SK-N-SH treated with all-trans-retinoic acid at 6 μM for 48 hours (cell line): Measurements from ENCODE around the gene LRRN1.

Source experiments
- ATAC-seq: fragments of 200-7000 bp; cut with Tn5 transposase; 3 replicates; pipeline ENCODE4 v1.9.1; 2020; ENCODE audit warnings: mild to moderate bottlenecking, moderate library complexity
- ARNTL ChIP-seq: fragments of 450-650 bp; formaldehyde crosslinking; IDR thresholded peaks from 2 replicates; pipeline ENCODE4 v1.5.0; 2020; ENCODE audit warnings: low read depth, mild to moderate bottlenecking, moderate library complexity, borderline replicate concordance
- BACH2 ChIP-seq: fragments of 250-450 bp; sonication (Bioruptor Pico); IDR thresholded peaks from 2 replicates; pipeline ENCODE4 v1.9.0; 2021; ENCODE audit warnings: mild to moderate bottlenecking, borderline replicate concordance
- CSDC2 ChIP-seq: fragments of 250-450 bp; sonication (Bioruptor Pico); IDR thresholded peaks from 2 replicates; pipeline ENCODE4 v1.5.0; 2020; ENCODE audit warnings: mild to moderate bottlenecking, moderate library complexity
- ESRRG ChIP-seq: fragments of 250-450 bp; sonication (Bioruptor Pico); IDR thresholded peaks from 2 replicates; pipeline ENCODE4 v1.6.1; 2021; ENCODE audit warnings: mild to moderate bottlenecking
- GLIS3 ChIP-seq: fragments of 250-450 bp; sonication (Bioruptor Pico); IDR thresholded peaks from 2 replicates; pipeline ENCODE4 v1.5.0; 2020; ENCODE audit warnings: mild to moderate bottlenecking, moderate library complexity
- ISL1 ChIP-seq: fragments of 250-450 bp; sonication (Bioruptor Pico); IDR thresholded peaks from 2 replicates; pipeline ENCODE4 v2.1.2; 2022; ENCODE audit warnings: mild to moderate bottlenecking, moderate library complexity
- OSR1 ChIP-seq: fragments of 250-450 bp; sonication (Bioruptor Pico); IDR thresholded peaks from 2 replicates; pipeline ENCODE4 v1.8.0; 2022; ENCODE audit warnings: moderate library complexity, mild to moderate bottlenecking, inconsistent platforms
- PPARA ChIP-seq: fragments of 250-450 bp; sonication (Bioruptor Pico); IDR thresholded peaks from 2 replicates; pipeline ENCODE4 v1.5.0; 2020; ENCODE audit warnings: mild to moderate bottlenecking, borderline replicate concordance
- RARB ChIP-seq: fragments of 250-450 bp; sonication (Bioruptor Pico); IDR thresholded peaks from 2 replicates; pipeline ENCODE4 v1.8.0; 2021; ENCODE audit warnings: mild to moderate bottlenecking, moderate library complexity
- TCF4 ChIP-seq: fragments of 250-450 bp; sonication (Bioruptor Pico); IDR thresholded peaks from 2 replicates; pipeline ENCODE4 v1.8.0; 2021; ENCODE audit warnings: mild to moderate bottlenecking, moderate library complexity, borderline replicate concordance
- TOX ChIP-seq: fragments of 250-450 bp; sonication (Bioruptor Pico); IDR thresholded peaks from 2 replicates; pipeline ENCODE4 v1.8.0; 2021; ENCODE audit warnings: mild to moderate bottlenecking, moderate library complexity, borderline replicate concordance
- ZC3H10 ChIP-seq: fragments of 250-450 bp; sonication (Bioruptor Pico); IDR thresholded peaks from 2 replicates; pipeline ENCODE4 v1.5.1; 2021; ENCODE audit warnings: mild to moderate bottlenecking, moderate library complexity
- ZFP3 ChIP-seq: fragments of 250-450 bp; sonication (Bioruptor Pico); IDR thresholded peaks from 2 replicates; pipeline ENCODE4 v1.5.0; 2020; ENCODE audit warnings: mild to moderate bottlenecking, moderate library complexity
- ZFP30 ChIP-seq: fragments of 450-650 bp; formaldehyde crosslinking; IDR thresholded peaks from 2 replicates; pipeline ENCODE4 v1.5.0; 2022; ENCODE audit warnings: mild to moderate bottlenecking, moderate library complexity
- ZNF565 ChIP-seq: fragments of 450-650 bp; formaldehyde crosslinking; conservative IDR thresholded peaks from 2 replicates; pipeline ENCODE4 v1.5.0; 2020; ENCODE audit warnings: low read depth, mild to moderate bottlenecking, moderate library complexity
- ZNF70 ChIP-seq: fragments of 450-650 bp; formaldehyde crosslinking; IDR thresholded peaks from 2 replicates; pipeline ENCODE4 v1.5.0; 2020; ENCODE audit warnings: mild to moderate bottlenecking, moderate library complexity
- ZNF8 ChIP-seq: fragments of 450-650 bp; formaldehyde crosslinking; IDR thresholded peaks from 2 replicates; pipeline ENCODE4 v1.5.0; 2020; ENCODE audit warnings: mild to moderate bottlenecking, moderate library complexity
- TF ChIP-seq, protein P1 (sequence below): fragments of 250-450 bp; sonication (Bioruptor Pico); IDR thresholded peaks from 2 replicates; pipeline ENCODE4 v1.5.1; 2021; ENCODE audit warnings: mild to moderate bottlenecking, moderate library complexity
- TF ChIP-seq, protein P2 (sequence below): fragments of 250-450 bp; sonication (Bioruptor Pico); IDR thresholded peaks from 2 replicates; pipeline ENCODE4 v1.8.0; 2021; ENCODE audit warnings: low read depth, mild to moderate bottlenecking, moderate library complexity, borderline replicate concordance
- TF ChIP-seq, protein P3 (sequence below): fragments of 250-450 bp; sonication (Bioruptor Pico); IDR thresholded peaks from 2 replicates; pipeline ENCODE4 v1.8.0; 2020; ENCODE audit warnings: mild to moderate bottlenecking, moderate library complexity, borderline replicate concordance
- TF ChIP-seq, protein P4 (sequence below): fragments of 250-450 bp; sonication (Bioruptor Pico); IDR thresholded peaks from 2 replicates; pipeline ENCODE4 v1.5.0; 2020; ENCODE audit warnings: mild to moderate bottlenecking, moderate library complexity

The LRRN1 gene

DNA sequence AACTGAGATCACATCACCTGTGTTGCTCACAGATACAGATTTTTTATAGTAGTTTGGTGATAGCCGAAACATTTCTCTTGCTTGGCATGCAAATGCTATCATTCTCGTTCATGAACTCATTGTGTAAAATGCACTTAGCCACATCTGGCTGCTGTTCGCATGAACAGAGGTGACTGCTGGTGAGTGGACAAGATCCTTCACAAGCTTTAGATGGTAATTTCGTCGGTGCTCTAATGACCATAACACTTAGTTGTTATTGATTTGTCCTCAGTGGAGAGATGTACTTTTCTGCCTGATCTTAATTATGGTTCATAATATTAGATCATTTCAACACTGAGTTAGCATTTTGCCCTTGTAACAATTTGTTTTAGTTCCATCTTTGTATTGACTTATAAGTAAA is 13.8 kb downstream of the LRRN1 start (continued):
- no peak for TF ChIP-seq PPARA (CRISPR knock-in tag)
- no peak for TF ChIP-seq TCF4 (CRISPR knock-in tag)
- TF ChIP-seq ZNF565 (CRISPR knock-in tag): no peak
- TF ChIP-seq, all 23 proteins: peak for 0

DNA sequence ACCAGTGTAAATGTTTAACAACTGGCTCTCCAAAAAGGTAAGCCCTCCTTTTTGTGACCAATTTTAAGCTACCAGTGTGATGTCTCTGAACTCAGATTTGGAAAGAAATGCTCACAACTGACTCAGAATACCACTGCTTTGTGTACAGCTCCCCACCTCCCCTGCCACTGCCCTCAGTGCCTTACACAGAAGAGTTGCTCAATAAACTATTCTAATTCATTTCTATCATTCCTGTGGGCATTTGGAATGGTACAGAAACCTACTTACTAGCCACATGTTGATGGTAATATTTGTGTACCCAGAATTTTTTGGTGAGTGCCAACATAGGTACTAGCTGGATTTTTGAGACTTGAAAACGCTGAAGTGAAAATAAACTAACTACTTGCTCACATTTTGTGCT is 16.0 kb downstream of the LRRN1 start:
- ATAC-seq: no peak
- TF ChIP-seq GLIS3: no peak
- no peak for TF ChIP-seq BACH2 (CRISPR knock-in tag)
- no peak for TF ChIP-seq CSDC2 (CRISPR knock-in tag)
- TF ChIP-seq ZC3H10 (CRISPR knock-in tag): no peak
- TF ChIP-seq TOX: no peak
- TF ChIP-seq ZNF8 (CRISPR knock-in tag): no peak
- no peak for TF ChIP-seq ZNF70 (CRISPR knock-in tag)
- no peak for TF ChIP-seq ZFP3 (CRISPR knock-in tag)
- TF ChIP-seq, protein P1, sequence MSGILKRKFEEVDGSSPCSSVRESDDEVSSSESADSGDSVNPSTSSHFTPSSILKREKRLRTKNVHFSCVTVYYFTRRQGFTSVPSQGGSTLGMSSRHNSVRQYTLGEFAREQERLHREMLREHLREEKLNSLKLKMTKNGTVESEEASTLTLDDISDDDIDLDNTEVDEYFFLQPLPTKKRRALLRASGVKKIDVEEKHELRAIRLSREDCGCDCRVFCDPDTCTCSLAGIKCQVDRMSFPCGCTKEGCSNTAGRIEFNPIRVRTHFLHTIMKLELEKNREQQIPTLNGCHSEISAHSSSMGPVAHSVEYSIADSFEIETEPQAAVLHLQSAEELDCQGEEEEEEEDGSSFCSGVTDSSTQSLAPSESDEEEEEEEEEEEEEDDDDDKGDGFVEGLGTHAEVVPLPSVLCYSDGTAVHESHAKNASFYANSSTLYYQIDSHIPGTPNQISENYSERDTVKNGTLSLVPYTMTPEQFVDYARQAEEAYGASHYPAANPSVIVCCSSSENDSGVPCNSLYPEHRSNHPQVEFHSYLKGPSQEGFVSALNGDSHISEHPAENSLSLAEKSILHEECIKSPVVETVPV (CRISPR knock-in tag): no peak
- no peak for TF ChIP-seq RARB (CRISPR knock-in tag)
- TF ChIP-seq, protein P2, sequence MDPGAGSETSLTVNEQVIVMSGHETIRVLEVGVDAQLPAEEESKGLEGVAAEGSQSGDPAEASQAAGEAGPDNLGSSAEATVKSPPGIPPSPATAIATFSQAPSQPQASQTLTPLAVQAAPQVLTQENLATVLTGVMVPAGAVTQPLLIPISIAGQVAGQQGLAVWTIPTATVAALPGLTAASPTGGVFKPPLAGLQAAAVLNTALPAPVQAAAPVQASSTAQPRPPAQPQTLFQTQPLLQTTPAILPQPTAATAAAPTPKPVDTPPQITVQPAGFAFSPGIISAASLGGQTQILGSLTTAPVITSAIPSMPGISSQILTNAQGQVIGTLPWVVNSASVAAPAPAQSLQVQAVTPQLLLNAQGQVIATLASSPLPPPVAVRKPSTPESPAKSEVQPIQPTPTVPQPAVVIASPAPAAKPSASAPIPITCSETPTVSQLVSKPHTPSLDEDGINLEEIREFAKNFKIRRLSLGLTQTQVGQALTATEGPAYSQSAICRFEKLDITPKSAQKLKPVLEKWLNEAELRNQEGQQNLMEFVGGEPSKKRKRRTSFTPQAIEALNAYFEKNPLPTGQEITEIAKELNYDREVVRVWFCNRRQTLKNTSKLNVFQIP (CRISPR knock-in tag): no peak
- no peak for TF ChIP-seq ESRRG (CRISPR knock-in tag)
- TF ChIP-seq TCF4 (CRISPR knock-in tag): no peak
- TF ChIP-seq OSR1: no peak
- TF ChIP-seq ARNTL (CRISPR knock-in tag): no peak
- no peak for TF ChIP-seq ZNF565 (CRISPR knock-in tag)
- no peak for TF ChIP-seq ISL1 (CRISPR knock-in tag)

DNA sequence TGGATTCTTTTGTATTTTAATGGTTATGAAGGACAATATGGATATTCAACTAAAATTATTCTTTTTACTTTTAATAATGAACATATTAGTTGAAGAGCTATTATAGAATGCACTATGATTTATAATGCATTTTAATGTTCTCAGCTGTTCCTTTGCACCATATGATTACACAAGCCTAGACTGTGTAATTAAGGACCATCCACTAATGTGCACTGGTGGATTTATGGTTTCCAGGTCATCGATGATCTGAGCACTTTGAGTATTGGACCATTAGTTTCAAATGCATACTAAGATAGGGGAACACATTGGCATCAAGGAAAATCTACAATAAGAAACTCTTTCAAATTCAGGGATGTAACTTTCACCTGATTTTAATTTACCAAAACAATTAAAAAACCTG is 16.8 kb downstream of the LRRN1 start:
- ATAC-seq: no peak
- TF ChIP-seq ARNTL (CRISPR knock-in tag) (no peak), ZFP3 (CRISPR knock-in tag) (no peak), ZFP30 (CRISPR knock-in tag) (no peak), PPARA (CRISPR knock-in tag) (no peak), ZC3H10 (CRISPR knock-in tag) (no peak), RARB (CRISPR knock-in tag) (no peak)
- TF ChIP-seq, protein P3, sequence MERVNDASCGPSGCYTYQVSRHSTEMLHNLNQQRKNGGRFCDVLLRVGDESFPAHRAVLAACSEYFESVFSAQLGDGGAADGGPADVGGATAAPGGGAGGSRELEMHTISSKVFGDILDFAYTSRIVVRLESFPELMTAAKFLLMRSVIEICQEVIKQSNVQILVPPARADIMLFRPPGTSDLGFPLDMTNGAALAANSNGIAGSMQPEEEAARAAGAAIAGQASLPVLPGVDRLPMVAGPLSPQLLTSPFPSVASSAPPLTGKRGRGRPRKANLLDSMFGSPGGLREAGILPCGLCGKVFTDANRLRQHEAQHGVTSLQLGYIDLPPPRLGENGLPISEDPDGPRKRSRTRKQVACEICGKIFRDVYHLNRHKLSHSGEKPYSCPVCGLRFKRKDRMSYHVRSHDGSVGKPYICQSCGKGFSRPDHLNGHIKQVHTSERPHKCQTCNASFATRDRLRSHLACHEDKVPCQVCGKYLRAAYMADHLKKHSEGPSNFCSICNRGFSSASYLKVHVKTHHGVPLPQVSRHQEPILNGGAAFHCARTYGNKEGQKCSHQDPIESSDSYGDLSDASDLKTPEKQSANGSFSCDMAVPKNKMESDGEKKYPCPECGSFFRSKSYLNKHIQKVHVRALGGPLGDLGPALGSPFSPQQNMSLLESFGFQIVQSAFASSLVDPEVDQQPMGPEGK: no peak
- TF ChIP-seq, protein P4, sequence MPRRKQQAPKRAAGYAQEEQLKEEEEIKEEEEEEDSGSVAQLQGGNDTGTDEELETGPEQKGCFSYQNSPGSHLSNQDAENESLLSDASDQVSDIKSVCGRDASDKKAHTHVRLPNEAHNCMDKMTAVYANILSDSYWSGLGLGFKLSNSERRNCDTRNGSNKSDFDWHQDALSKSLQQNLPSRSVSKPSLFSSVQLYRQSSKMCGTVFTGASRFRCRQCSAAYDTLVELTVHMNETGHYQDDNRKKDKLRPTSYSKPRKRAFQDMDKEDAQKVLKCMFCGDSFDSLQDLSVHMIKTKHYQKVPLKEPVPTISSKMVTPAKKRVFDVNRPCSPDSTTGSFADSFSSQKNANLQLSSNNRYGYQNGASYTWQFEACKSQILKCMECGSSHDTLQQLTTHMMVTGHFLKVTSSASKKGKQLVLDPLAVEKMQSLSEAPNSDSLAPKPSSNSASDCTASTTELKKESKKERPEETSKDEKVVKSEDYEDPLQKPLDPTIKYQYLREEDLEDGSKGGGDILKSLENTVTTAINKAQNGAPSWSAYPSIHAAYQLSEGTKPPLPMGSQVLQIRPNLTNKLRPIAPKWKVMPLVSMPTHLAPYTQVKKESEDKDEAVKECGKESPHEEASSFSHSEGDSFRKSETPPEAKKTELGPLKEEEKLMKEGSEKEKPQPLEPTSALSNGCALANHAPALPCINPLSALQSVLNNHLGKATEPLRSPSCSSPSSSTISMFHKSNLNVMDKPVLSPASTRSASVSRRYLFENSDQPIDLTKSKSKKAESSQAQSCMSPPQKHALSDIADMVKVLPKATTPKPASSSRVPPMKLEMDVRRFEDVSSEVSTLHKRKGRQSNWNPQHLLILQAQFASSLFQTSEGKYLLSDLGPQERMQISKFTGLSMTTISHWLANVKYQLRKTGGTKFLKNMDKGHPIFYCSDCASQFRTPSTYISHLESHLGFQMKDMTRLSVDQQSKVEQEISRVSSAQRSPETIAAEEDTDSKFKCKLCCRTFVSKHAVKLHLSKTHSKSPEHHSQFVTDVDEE (CRISPR knock-in tag): no peak

DNA sequence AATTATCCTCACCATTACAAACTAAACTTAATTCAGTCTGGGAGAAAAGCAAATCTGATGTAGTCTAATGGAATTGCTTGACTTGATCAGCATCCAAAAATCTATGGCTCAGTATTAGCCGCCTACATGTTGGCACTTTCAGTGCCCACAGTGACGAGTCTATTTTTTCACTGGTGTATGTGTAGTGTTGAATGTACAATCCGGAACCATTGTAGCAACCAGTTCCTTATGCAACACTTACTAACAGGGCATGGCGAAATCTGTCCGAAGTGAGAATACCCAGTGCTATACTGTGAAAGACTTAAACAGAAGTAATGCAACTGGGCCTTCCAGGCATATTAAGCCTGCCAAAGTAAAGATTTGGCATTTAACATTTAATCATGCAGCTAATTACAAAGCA is 18.6 kb downstream of the LRRN1 start:
- TF ChIP-seq ARNTL (CRISPR knock-in tag) (no peak), OSR1 (no peak), RARB (CRISPR knock-in tag) (no peak), ISL1 (CRISPR knock-in tag) (no peak)
- TF ChIP-seq, protein P4 (CRISPR knock-in tag): no peak
- TF ChIP-seq, all 23 proteins: peak for 0
- ATAC-seq: no peak
